CD4-positive, alpha-beta T cell treated with Interleukin-2 at 100 ng/mL for 4 hours (primary cell): ENCODE measurements around the gene ZNF768.
"Not testable (repeated sequence)": the region's sequence is repeated elsewhere in the genome, so short reads cannot be mapped to it uniquely, and the experiment has no call there.

Experiments
- DNase-seq: peaks from one replicate; pipeline ENCODE4 v3.0.0-alpha.2; 2020; ENCODE audit warnings: low spot score

The ZNF768 gene

DNA sequence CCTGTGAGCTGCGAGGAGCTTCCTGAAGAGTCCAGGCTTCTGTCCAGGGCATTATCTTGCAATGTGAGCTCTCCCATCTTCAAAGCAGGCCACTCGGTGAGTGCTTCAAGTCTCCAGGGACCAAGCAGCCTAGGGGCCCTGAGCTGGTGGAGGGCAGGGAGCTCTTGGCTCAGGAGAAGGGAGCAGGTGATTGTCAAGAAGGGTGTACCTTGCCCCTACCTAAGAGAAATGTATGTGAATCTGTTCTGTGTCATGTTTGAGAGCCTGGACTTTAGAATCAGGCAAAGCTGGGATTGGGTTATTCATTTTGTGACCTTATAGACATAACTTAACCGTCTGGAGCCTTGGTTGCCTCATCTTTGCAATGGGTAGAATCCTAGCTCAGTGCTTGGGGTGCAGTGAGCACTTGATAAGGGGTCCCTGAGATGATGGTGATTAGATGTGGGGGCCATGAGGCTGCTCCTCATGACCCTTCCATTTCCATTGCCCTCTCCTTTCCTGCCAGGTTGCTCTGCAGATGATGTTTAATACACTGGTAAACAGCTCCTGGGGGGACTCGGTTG is 15.9 kb downstream of the ZNF768 start:
- no peak for DNase-seq

- no peak for DNase-seq
Measured at GRCh38 chr16:30509081-30509765, 17.1 kb downstream of the ZNF768 start.

DNA sequence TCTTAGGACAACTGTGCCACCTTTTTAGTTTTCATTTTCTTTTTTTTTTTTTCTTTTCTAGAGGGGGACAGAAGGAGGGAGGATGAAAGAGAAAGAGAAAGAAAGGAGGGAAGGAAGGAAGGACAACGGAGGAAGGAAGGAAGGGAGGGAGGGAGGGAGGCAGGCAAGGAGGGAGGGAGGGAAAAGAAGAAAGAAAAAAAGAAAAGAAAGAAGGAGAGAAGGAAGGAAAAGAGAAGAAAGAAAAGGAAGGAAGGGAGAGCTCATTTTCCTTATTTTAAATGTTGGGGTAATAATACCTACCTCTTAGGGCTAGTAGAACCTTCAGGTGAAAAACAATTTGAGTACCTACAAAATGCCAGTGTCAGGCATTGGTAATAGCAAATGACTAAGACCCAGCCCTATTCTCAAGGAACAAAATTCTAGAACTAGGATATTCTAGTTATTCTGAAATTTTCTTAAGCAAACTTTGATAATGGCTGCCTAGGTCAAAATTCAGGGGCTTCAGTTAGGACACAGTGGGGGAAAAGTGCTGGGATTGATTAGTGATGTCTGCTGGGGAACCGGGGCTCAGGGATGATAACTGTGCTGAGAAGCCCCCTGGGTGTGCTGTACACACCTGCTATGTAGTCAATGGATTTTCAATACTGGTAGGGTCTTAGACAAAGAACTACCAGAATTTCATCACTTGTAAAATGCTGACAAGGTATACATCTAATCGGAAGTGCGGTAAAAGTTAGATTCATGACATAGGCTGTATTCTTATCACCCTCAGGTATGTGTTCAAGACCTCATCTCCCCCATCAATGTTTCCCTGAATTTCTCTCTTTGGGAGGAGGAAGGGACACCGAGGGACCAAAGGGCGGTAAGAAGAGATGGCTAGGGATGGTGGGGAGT is 22.7 kb downstream of the ZNF768 start:
- DNase-seq: no peak

DNA sequence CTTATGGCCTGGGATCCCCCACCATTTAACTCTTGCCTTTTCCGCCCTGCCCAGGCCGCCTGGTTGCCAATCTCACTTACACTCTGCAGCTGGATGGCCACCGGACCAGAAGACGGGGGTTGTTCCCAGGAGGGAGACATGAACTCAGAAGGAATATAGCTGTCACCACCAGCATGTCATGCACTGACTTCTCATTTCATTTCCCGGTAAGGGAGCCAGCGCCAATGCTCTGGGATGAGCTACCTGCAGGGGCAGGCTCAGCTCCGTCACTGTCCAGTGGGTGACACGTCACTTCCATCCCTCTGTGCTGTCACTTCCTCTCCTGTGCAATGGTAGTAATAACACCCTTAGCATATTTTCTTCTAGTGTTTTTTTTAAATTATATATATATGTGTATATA is 27.1 kb downstream of the ZNF768 start:
- no peak for DNase-seq

- DNase-seq: no peak
Measured at GRCh38 chr16:30494709-30495108, 31.7 kb downstream of the ZNF768 start.

- DNase-seq: no peak
Measured at GRCh38 chr16:30493941-30494488, 32.4 kb downstream of the ZNF768 start.

- DNase-seq: peak; percentile 60
Measured at GRCh38 chr16:30491744-30492308, 34.5 kb downstream of the ZNF768 start.

DNA sequence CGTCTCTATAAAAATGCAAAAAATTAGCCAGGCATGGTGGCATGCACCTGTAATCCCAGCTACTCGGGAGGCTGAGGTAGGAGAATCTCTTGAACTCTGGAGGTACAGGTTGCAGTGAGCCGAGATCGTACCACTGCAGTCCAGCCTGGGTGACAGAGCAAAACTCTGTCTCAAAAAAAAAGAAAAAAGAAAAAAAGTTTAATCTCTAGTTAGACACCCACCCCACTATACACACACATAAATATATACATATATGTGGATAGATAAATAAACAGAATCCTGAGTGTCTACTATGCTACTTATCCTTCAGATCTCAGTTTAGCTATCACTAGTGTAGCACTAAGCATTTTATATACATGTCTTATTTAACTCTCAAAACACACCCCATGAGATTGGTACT is 35.1 kb downstream of the ZNF768 start:
- no peak for DNase-seq

GRCh38 chr16:30490210-30490609 is 36.2 kb downstream of the ZNF768 start:
- DNase-seq: no peak

GRCh38 chr16:30488764-30489605 is 37.4 kb downstream of the ZNF768 start:
- DNase-seq: no peak

DNA sequence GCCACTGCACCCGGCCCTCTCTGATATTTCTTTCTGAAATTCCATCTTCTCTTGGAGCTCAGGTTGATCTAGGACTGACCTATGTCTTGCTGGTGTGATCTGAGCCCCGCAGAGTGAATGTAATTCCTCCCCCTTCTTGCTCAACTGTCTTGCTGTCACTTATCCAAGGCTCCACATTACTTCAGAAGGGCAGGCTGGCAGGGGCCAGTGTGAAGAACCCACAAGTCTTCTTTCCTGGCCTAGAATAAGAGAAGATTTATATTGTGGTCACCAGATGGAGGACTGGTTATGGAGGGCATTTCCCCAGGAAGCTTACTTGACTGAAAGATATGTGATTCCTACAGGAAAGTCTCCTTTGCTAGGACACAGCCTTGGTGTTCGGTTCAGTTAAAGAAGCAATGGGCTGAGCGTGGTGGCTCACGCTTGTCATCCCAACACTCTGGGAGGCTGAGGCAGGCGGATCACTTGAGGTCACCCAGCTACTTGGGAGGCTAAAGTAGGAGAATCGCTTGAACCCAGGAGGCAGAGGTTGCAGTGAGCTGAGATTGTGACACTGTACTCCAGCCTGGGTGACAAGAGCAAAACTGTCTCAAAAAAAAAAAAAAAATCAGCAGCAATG is 40.4 kb downstream of the ZNF768 start:
- no peak for DNase-seq

DNA sequence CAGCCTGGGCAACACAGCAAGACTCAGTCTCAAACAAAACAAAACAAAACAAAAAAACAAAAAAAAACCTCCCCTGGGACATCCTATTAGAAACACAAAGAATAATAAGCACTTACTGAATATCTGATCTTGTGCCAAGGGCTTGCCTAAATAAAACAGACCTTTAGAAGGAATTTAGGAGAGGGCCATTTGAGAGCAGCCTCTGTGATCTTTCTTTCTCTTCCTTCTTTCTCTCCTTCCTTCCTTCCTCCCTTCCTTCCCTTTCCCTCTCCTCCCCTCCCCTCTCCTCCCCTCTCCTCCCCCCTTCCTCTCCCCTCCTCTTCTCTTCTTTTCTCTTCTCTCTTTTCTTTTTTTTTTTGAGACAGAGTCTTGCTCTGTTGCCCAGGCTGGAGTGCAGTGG is 41.5 kb downstream of the ZNF768 start:
- no peak for DNase-seq

DNA sequence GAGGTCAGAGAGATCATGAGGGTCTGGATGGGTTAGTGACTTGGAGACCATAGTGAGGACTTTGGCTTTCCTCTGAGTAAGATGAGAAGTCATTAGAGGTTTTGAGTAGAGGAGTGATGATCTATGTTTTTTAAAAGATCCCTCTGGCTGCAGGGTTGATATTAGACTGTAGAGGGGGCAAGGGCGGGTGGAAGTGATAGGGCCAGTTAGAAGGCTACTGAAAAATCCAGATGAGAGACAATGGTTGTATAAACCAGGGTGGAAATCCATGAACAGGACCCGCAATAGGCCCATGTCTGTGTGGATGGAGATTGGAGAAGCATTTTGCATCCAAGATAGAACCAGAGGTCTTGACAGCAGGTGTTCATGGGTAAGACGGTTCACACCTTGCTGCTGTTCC is 44.0 kb downstream of the ZNF768 start:
- DNase-seq: peak; percentile 42

DNA sequence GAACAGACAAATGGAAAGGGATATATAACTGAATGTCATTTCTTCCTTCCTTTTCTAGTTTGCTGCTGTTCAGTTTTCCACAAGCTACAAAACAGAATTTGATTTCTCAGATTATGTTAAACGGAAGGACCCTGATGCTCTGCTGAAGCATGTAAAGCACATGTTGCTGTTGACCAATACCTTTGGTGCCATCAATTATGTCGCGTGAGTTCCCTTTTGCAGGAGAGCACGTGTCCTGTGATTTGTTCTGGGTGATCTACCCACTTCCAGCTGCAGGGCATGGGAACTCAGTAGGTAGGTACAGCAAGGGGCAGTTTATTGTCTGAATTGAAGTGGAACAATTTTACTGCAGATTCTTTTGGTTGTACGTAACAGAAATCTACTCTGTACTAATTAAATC is 45.0 kb downstream of the ZNF768 start:
- DNase-seq: no peak

DNA sequence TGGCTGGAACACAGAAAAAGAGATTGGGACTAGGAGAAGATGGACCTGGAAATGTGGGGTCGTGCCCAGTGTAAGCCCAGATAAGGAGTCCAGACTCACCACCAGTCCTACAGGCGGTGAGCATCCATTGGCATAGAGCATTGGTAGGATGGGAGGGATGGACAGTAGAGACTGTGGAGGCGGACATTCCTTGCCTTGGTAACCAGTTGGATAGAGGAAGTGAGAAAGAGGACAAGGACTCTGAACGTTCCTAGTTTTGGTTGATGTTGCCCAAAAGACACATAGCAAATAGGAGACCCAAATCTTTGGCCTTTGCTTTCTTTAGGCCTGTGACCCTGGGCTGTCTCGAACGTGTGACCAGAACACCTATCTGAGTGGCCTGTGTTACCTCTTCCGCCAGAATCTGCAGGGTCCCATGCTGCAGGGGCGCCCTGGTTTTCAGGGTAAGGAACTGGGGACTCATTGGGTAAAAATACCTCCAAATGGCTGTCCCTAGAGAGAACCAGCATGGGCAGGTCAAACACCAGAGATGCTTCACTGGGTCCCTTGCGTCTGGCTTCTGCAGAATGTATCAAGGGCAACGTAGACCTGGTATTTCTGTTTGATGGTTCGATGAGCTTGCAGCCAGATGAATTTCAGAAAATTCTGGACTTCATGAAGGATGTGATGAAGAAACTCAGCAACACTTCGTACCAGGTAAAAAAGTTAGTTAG is 47.4 kb downstream of the ZNF768 start:
- no peak for DNase-seq

DNA sequence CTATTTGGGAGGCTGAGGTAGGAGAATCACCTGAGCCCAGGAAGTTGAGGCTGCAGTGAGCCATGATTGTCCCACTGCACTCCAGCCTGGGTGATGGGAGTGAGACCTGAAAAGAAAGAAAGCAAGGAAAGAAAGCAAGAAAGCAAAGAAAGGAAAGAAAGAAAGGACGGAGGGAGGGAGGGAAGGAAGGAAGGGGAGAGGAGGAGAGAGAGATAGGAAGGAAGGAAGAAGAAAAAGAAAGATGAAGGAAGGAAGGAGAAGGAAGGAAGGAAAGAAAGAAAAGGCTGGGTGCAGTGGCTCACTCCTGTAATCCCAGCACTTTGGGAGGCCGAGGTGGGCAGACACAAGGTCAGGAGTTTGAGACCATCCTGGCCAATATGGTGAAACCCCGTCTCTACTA is 48.6 kb downstream of the ZNF768 start:
- DNase-seq: not testable (repeated sequence)

DNA sequence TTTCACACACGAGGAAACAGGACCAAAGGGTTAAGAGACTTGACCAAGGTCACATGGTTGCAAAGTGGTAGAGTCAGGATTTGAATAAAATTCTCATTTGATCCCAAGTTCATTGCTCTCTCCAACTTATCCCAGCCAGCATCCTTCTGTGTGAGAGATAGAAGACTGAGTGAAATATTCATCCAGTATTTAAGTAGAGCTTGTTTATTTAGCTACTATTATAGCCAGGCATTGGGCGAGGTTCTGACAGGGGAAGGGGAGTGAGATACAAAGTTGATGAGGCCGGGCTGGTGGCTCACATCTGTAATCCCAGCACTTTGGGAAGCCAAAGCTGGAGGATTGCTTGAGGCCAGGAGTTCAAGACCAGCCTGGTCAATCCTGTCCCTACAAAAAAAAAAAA is 49.4 kb downstream of the ZNF768 start:
- no peak for DNase-seq

DNA sequence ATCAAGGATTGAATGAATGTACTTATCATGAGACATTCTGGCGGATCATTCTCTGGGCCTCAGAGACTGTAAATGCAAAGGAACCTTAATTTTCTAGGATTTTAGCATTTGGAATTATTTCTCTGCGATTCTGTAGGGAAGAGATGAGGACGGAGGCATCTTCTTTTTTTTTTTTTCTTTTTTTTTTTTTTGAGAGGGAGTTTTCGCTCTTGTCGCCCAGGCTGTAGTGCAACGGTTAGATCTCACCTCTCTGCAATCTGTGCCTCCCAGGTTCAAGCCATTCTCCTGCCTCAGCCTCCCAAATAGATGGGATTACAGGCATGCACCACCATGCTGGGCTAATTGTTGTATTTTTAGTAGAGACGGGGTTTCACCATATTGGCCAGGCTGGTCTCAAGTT is 51.7 kb downstream of the ZNF768 start:
- no peak for DNase-seq

- DNase-seq: no peak
Measured at GRCh38 chr16:30474074-30474452, 52.3 kb downstream of the ZNF768 start.
